HL-60/S4 (cell line): Measurements from ENCODE around the gene SCN2A.

ENCODE experiments used
- in situ Hi-C: fragments of 300-500 bp; cut with MboI; formaldehyde crosslinking; loops from 2 replicates; pipeline ENCODE4 v1.14.3; 2022; ENCODE audit warnings: low sequenced_read_pairs

SCN2A gene

DNA sequence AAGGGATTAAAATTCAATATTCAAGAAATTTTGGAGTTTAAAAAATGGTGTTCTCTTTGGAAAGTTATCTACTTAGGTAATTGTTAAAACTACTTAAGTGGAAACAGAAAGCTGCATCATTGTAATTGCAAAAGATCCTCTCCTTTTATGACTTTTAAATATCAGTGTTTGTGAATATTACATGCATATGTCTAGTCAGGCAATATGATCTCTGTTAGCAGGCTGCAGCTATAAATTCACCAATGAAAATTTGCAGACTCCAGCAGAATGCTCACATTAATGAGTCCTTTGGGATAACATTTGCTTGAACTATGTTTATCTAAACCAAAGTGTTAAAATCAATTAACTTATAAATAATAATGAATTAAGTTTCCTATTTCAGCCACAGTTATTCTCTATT, 171.1 kb downstream of the SCN2A start:
- in situ Hi-C loops: no loop called here

DNA sequence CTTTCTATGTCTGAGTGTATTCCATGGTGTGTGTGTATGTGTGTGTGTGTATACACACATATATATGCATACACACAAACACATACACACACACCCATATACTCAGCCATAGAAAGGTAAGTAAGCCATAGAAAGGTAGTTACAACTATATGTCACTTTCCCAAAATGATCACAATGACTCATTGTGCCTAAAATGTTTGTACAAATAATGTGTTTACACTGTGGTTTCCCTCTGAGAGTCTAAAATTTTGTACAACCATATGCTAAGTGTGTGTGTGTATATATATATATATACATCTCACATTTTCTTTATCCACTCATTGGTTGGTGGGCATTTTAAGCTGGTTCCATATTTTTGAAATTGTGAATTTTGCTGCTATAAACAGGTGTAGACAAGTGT, 175.0 kb downstream of the SCN2A start:
- in situ Hi-C loops: no loop called here

DNA sequence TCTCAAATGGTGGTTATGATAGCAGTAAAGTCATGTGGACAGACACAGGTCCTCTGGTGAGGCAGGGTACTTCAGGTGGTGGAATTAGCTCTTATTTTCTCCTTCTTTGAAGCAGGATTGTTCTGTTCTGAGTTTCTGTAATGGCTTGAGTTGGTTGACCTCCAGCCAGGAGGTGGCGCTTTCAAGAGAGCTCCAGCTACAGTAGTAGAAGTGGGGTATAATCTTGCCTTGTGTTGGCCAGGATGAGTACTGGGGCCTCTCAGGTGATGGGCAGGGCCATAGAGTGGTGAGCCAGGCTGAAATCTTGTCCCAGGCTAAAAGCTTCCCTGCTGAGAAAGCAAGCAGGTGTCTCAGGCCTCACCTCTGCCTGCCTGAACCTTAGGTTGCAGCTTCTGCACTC, 177.8 kb downstream of the SCN2A start:
- in situ Hi-C loops: no loop called here

DNA sequence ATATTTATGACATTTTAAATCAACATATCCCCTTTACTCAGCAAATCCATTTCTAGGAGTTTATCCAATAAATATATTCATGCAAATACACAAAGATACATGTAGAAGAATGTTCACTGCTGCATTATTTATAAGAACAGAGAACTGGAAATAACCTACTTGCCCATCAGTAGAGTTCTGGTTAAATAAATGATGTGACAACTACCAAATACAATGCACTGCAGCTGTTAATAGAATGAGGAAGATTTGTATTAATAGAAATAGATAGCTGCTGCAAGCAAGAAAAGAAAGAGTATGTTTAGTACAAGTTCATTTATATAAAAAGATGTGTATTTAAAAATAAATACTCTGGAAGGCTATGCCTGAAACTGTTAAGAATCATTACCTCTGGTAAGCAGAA, 181.0 kb downstream of the SCN2A start:
- in situ Hi-C loops: no loop called here

DNA sequence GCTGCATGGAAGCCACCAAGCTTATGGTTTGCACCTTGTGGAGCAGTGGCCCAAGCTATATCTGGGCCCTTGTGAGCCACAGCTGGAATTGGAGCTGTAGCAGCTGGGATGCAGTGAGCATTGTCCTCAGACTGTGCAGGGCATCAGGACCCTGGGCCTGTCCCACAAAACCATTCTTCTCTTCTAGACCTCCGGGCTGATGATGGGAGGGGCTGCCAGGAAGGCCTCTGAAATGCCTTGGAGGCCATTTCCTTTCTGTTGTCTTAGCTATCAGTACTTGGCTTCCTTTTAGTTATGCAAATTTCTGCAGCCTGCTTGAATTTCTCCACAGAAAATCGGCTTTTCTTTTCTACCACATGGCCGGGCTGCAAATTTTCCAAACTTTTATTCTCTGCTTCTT, 183.9 kb downstream of the SCN2A start:
- in situ Hi-C loops: no loop called here

DNA sequence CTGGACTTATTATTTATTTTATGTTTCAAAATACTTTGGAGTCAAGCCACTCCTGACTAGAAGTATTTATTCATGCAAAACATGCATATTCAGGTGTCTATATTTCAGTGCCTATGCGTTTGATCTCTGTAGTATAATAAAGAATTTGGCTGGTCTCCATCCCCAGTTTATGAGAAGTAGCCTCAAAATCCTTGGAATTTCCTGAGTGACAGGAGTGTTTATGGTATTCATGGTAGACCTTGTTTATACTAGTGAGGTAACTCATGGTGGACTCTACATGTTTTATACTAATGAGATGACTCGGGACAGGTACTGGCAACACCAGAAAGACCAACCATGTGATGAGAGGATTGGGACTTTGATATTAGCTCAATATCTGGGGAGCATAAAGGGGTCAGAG, 186.3 kb downstream of the SCN2A start:
- in situ Hi-C loops: no loop called here

DNA sequence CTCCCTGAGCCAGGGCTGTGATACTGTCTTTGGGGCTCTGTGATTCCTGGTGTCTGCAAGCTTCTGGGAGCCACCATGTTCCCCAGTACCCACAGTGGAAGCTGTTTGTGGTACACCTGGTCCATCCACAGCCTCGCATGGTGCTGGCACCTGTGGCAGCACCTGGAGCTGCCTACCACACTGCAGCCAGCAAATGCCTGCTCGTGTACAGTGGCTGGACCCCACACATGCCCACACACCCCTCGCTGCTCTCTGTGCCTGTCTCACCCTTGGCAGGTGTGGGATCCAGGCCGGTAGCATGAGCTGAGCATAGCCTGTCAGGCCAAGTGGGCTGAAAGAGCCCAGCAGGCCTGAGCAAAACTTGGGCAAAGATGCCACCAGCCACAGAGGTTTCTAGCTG, 188.5 kb downstream of the SCN2A start:
- in situ Hi-C loops: no loop called here

DNA sequence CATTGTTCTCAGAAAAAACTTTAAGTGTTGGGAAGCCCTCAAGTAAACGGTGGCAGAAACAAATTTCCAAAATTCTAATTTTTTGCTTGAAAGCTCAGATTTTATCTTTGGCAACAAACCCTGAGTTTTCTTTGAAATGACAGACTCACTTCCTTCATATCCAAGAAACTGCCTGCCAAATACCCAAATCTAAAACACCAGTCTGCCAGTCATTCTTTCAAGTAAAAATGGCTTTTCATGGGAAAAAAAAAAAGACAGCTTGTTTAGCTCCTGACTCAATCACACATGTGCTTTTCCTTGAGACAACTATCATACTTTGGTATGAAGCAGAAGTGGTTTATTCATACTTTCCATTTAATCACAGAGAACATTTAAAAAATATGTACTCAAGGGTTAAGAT, 189.7 kb downstream of the SCN2A start:
- in situ Hi-C loops: no loop called here

DNA sequence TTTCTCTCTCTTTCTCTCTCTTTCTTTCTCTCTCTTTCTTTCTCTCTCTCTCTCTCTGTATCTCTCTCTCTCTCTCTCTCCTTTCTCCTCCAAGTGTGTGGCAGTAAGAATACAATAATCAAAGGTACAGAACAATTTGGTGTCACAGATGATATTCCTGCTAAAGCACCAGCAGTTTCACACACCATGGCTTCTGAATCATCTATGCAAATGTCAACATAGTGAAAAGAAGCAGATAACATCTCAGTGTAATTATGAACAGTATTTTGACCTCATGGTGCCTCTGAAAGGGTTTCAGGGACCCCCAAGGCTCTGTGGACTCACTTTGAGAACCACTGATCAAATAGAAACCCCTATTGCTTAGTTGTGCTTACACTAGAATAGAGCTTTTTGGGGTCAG, 191.8 kb downstream of the SCN2A start:
- in situ Hi-C loops: no loop called here

DNA sequence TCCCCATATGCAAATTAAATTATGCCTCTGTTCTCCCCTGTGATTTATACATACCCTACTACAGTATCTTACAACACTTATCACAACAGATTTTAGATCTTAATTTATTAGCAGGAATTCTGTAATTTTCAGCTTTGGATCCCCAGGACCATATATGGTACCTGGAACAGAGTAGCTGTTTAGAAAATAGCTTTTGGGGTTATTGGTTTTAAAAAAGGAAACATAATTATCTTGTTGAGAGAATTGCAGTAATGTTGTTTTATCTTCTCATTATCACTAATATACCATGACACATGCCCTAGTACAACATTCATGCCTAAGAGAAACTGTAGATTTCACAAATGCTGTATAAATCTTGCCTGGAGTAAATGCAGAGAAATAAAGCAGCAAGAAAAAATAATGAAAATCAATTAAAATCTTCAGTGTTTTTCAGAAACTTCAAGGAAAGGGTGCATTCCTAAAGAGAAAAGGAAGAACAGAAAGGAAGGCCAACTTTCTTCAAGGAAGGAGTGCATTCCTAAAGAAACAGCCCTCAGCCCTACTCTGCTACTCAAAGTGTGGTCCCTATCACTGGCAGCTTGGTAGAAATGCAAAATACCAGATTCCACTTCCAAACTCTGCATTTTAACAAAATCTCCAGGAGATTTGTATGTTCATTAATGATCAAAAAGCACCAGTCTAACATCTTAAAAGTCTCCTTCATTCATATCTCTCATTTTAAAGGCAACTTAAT, 193.2 kb downstream of the SCN2A start:
- in situ Hi-C loops: no loop called here

DNA sequence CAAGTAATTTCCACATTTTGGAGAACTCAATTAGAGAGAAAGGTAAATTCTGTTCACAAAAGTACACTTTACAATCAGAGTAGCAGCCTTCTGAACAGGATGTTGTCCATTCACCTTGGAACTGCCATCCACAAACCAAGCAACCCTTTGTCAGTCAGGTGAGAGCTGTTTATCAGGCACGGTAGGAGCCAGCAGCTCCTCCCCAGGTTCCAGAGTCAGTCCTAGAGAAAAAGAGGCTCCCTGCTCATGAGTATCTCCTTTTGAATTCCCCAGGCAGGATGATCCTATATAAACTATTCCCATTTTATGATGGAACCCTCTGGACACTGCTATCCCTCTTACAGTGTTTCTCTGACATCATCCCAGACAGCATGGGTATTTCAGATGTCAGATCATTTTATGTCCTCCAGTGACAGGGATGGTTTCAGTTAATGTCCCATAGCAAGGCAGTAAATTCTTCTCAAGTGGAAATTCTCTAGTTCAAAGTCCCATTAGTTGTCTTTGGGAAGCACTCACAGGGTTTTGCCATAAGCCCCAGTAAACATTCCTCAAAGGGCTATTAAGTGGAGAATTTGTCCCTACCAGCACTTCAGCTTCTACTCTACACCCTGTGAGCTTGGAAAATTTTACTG, 195.8 kb downstream of the SCN2A start:
- in situ Hi-C loops: no loop called here

DNA sequence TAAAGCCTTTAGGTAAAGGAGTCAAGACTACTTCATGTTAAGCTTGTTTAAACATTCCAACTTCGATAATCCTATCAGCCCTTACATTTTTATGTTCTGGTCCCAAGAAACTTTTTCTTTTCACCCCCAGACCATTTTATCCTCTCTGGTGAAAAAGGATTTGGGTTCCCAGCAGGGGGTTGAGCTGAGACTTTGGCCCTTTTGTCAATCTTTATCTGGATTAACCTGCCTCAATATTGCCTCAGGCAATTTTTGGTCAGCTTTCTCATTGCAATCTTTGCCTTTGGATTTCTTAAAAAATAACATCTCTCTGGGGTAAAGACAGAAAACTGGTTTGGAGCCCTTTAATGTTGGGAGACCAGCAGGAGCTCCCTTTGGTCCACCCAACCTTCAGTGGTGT, 196.4 kb downstream of the SCN2A start:
- in situ Hi-C loops: no loop called here

DNA sequence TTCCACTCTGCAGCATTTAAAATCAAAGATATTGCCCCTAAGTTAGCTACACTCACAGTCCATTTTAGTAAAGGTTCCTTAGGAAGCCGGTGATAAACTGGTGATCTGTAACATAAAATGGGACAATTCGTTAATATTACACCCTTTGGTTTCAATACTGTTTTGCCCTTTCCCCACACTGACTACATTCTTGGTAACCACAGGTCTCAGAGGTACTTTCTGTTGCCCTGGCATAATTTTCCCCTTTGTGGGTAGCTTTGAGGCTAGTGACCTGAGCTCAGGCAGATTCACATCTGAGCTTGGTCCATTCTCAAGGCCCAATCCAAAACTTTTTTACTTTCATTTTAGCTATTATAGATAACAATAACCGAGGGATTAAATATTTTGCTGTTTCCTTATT, 197.3 kb downstream of the SCN2A start:
- in situ Hi-C loops: no loop called here

DNA sequence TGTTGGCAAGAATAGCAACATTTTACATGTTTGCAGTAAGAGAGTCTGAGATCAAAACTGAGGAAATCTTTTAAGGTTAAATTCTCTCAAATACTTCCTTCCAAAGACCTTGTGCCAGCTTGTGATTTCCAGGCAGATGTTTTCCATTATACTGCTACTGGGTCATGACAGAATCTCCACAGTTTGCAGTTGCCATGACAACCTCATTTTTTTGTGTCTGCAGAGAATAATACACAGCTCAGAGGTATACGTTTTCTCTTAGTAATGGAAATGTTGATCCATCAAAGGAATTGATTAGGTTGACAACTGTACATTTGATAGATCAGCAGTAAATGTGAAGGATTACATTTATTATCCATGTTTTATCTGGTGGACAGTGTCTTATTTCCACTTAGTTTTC, 201.2 kb downstream of the SCN2A start:
- in situ Hi-C loops: no loop called here
